NCI-H1417 (cell line): ENCODE results near the gene BRD4.

Experiments used
- DNase-seq, 3 experiments: peaks; one replicate each; lab custom pipeline; 2025; lab: John Stamatoyannopoulos, UW

BRD4 gene

DNA sequence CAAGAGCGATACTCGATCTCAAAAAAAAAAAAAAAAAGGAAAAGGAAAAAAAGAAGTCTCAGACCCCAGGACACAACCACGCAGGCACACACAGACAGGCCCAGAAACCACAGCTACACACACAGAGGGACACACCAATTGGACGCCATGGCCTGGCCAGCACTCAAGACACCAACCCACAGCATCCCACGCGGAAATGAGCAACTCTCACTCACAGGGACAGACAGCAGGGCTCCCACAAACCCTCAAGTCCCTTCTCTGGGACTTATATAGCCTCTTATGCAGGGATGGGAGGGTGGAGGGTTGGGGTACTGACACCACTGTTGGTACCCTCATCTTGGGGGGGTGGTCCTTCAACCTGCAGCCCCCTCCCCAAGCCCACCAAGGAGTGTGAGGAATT is 137.4 kb downstream of the BRD4 start:
- no peak for DNase-seq

- DNase-seq = no peak
These were observed 140.4 kb downstream of the BRD4 start for GRCh38 chr19:15191982-15192381.

DNA sequence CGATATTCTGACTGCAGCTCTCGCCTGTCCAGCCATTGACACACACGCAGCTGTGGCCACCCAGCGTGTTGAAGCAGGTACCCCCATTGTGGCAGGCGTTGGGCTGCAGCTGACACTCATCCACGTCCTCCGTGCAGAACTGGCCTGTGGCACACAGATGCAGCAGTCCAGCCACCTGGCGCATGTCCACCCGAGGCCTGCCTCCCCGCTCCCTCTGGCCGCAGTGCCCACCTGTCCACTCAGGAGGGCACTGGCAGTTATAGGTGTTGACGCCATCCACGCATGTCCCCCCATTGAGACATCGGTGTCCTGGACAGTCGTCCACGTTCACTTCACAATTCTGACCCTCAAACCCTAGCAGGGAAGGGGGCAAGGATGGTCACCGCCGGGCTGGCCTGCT is 140.8 kb downstream of the BRD4 start:
- DNase-seq = no peak

DNA sequence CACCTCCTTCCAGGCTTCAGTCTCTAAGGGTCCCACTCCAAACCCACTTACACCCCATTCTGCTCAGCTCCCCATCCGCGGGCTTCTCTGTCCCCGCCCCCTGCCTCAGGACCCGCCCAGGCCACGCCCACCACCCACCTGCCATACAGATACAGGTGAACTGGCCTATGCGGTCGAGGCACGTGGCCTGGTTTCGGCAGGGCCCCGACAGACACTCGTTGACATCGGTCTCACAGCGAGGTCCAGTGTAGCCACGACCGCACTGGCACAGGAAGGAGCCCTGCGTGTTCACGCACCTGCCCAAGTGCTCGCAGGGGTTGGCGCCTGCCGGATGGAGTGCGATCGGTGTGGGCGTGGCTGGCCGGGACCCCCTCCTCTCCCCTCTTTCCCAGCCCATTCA is 143.5 kb downstream of the BRD4 start:
- no peak for DNase-seq

- no peak for DNase-seq
These were observed 145.0 kb downstream of the BRD4 start for GRCh38 chr19:15187026-15188007.
